Ascending aorta (tissue), 2 donors: ENCODE results near the gene CCDC149. TPM values are rescaled to one million over a fixed set of nuclear protein-coding genes. Genes with fewer than 3 reads are reported as not detected.

ENCODE experiments used
- DNase-seq, 2 donors: peaks; one replicate each; pipeline ENCODE4 v3.0.0-alpha.2; 2019; ENCODE audit warnings: low spot score in 2 of 2
- H3K27ac ChIP-seq, 2 donors: fragments of 200-600 bp; sonication (generic); one replicate each; pipeline ENCODE4 v1.5.1; 2016 to 2017; ENCODE audit warnings: mild to moderate bottlenecking in 1 of 2
- H3K27me3 ChIP-seq: fragments of 200-600 bp; sonication (generic); one replicate; pipeline ENCODE4 v1.5.1; 2017
- H3K36me3 ChIP-seq, 2 donors: fragments of 200-600 bp; sonication (generic); one replicate each; pipeline ENCODE4 v1.5.1; 2016
- H3K4me1 ChIP-seq, 2 donors: fragments of 200-600 bp; sonication (generic); one replicate each; pipeline ENCODE4 v1.5.1; 2016 to 2017; ENCODE audit warnings: mild to moderate bottlenecking in 1 of 2
- H3K4me3 ChIP-seq, 2 donors: fragments of 200-600 bp; sonication (generic); one replicate each; pipeline ENCODE4 v1.5.1; 2016 to 2017; ENCODE audit warnings: mild to moderate bottlenecking in 1 of 2
- H3K9me3 ChIP-seq, 2 donors: fragments of 200-600 bp; sonication (generic); one replicate each; pipeline ENCODE4 v1.5.1; 2016
- intact Hi-C: fragments of 100-400 bp; cut with DNase I; formaldehyde crosslinking; loops from one replicate; pipeline ENCODE4 v1.15.1; 2023
- total RNA-seq: library from RNA; depleted of rRNA; stranded (reverse); fragments of >200 nt; gene quantifications from one replicate; pipeline ENCODE4 v1.1.0, GENCODE V29; 2016
- TF ChIP-seq, protein P1 (sequence below), 3 experiments: fragments of 200-600 bp in 2 of 3; fragments of 450-650 bp in 1 of 3; sonication (generic) in 2 of 3; IDR thresholded peaks; one replicate each; pipeline ENCODE4 v1.5.1; 2016 to 2019; ENCODE audit warnings: antibody characterized with exemption in 3 of 3, mild to moderate bottlenecking in 1 of 3, moderate library complexity in 1 of 3

CCDC149 gene
- total RNA-seq, 1 donor from 2014 or later: 8.7 TPM

GRCh38 chr4:24793219-24794005, 119.4 kb downstream of the CCDC149 start:
- peak overlapping the region; percentile 95 to 97 for H3K27ac ChIP-seq
- H3K4me3 ChIP-seq: peak overlapping the region in 1 of 2 donors; percentile 59
- H3K4me1 ChIP-seq: peaks cover 0 to 25% of the 10 kb centered on the region in 2 donors
- TF ChIP-seq, protein P1, sequence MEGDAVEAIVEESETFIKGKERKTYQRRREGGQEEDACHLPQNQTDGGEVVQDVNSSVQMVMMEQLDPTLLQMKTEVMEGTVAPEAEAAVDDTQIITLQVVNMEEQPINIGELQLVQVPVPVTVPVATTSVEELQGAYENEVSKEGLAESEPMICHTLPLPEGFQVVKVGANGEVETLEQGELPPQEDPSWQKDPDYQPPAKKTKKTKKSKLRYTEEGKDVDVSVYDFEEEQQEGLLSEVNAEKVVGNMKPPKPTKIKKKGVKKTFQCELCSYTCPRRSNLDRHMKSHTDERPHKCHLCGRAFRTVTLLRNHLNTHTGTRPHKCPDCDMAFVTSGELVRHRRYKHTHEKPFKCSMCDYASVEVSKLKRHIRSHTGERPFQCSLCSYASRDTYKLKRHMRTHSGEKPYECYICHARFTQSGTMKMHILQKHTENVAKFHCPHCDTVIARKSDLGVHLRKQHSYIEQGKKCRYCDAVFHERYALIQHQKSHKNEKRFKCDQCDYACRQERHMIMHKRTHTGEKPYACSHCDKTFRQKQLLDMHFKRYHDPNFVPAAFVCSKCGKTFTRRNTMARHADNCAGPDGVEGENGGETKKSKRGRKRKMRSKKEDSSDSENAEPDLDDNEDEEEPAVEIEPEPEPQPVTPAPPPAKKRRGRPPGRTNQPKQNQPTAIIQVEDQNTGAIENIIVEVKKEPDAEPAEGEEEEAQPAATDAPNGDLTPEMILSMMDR (IDR thresholded peaks at IDR 0.05): peak; percentile 8 to 39 (median 32)
- intact Hi-C loops: loop anchor here (2.0 to 5.0 kb wide), 3 partner anchors 15 to 119 kb away; partner anchors contain the start of gene CCDC149
- no peaks in the 10 kb centered on the region for H3K9me3 ChIP-seq
- H3K27me3 ChIP-seq: no peaks in the 10 kb centered on the region
- H3K36me3 ChIP-seq: no peaks in the 10 kb centered on the region
- no peak for DNase-seq

DNA sequence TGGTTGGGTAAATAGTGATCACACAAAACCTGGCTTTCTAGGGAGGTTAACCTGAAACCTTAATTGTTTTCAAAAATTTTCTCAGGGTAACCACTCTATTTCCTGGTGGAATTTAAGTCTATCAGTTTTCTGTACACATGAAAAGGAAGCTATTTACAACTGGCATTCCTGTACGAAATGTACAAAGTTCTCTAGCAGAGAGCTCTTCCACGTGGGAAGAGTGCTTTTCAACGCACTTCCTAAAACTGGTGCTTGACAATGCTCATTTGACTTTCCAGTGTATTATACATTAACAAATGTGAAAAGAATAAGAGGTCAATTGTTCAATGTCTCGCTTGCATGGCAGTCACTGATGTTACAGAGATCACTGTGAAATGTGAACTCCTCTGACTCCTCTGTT, 120.3 kb downstream of the CCDC149 start:
- H3K4me3 ChIP-seq: no peak overlapping the region
- H3K27ac ChIP-seq: no peak overlapping the region
- TF ChIP-seq, protein P1 (IDR thresholded peaks at IDR 0.05): no peak
- intact Hi-C loops: loop anchor here (5.0 kb wide), 1 partner anchor 110 kb away; no protein-coding TSS in a partner anchor
- no peaks in the 10 kb centered on the region for H3K36me3 ChIP-seq
- no peaks in the 10 kb centered on the region for H3K27me3 ChIP-seq
- DNase-seq: no peak
- H3K9me3 ChIP-seq: no peaks in the 10 kb centered on the region
- peaks cover 0 to 22% of the 10 kb centered on the region in 2 donors for H3K4me1 ChIP-seq

- no peaks in the 10 kb centered on the region for H3K9me3 ChIP-seq
- H3K4me1 ChIP-seq: peaks cover 0 to 14% of the 10 kb centered on the region in 2 donors
- TF ChIP-seq, protein P1 (IDR thresholded peaks at IDR 0.05): no peak
- no peak for DNase-seq
- H3K4me3 ChIP-seq: no peak overlapping the region
- no peaks in the 10 kb centered on the region for H3K27me3 ChIP-seq
- no peak overlapping the region for H3K27ac ChIP-seq
- intact Hi-C loops: loop anchor here (5.0 kb wide), 1 partner anchor 109 kb away; no protein-coding TSS in a partner anchor
- H3K36me3 ChIP-seq: no peaks in the 10 kb centered on the region
These were observed 121.8 kb downstream of the CCDC149 start for GRCh38 chr4:24791043-24791442.

- no peak for DNase-seq
- H3K27ac ChIP-seq: peak overlapping the region; percentile 88 to 89
- no peaks in the 10 kb centered on the region for H3K9me3 ChIP-seq
These were observed 129.3 kb downstream of the CCDC149 start for GRCh38 chr4:24783506-24783905.

GRCh38 chr4:24781999-24782745, 130.7 kb downstream of the CCDC149 start:
- intact Hi-C loops: loop anchor here (1.0 to 5.0 kb wide), 5 partner anchors 13 to 280 kb away; partner anchors contain the start of genes CCDC149 and SOD3
- Histone ChIP-seq H3K27me3 (no peaks in the 10 kb centered on the region), H3K36me3 (no peaks in the 10 kb centered on the region), H3K9me3 (no peaks in the 10 kb centered on the region), H3K27ac (peak overlapping the region; percentile 88 to 89), H3K4me1 (peaks cover 9 to 53% of the 10 kb centered on the region in 2 donors), H3K4me3 (no peak overlapping the region)
- TF ChIP-seq, protein P1 (IDR thresholded peaks at IDR 0.05): no peak
- peak in 1 of 2 donors; percentile 74 for DNase-seq

More at GRCh38 chr4:24783506-24783905, 129.3 kb downstream of the CCDC149 start:
- Histone ChIP-seq H3K36me3 (no peaks in the 10 kb centered on the region), H3K4me1 (peaks cover 9 to 43% of the 10 kb centered on the region in 2 donors), H3K27me3 (no peaks in the 10 kb centered on the region), H3K4me3 (no peak overlapping the region)
- intact Hi-C loops: loop anchor here (2.0 to 5.0 kb wide), 4 partner anchors 53 to 279 kb away; partner anchors contain the start of gene CCDC149
- TF ChIP-seq, protein P1 (IDR thresholded peaks at IDR 0.05): no peak
